GM18951 (cell line): ENCODE measurements around the gene PLXNA2.

Source experiments
- POLR2A ChIP-seq: IDR thresholded peaks from 4 replicates; pipeline ENCODE4 v1.6.1; 2011; ENCODE audit warnings: mild to moderate bottlenecking; ENCODE audit not compliant: insufficient read length, insufficient read depth; ENCODE audit errors: extremely low read depth
- in situ Hi-C: fragments of 300-500 bp; cut with MboI; formaldehyde crosslinking; loops from one replicate; pipeline ENCODE4 v1.12.0; 2022; ENCODE audit warnings: low sequenced_read_pairs, mixed read lengths, inconsistent platforms; ENCODE audit not compliant: unreplicated experiment

The PLXNA2 gene

DNA sequence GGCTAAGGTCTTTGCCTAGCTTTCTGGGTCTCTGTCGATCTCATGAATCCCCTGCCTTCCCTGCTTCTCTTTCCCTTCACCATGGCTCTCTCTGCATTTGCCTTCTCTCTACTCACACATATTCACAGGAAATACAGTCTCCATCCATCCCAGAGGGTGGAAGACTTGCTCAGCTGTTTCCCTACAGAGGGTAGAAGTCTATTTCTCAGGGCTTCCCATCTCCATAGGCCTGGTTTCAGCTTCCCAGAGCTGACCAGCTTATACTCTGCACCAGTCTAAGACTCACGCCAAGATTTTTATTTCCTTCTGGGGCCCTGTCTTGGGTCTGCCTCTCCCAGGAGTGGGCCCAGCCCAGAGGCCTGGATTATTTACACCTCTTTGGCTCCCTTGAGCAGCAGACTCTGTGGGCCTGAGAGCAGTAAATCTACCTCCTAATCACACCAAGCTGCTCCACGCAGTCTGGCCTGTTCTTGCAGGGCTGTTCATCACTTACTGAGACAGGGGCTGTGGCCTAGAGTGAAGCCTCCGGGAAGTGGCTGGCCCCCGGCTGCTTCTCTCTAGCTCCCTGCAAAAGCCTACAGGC, 102.5 kb downstream of the PLXNA2 start:
- in situ Hi-C loops, result no loop called here
- no peak for TF ChIP-seq POLR2A

DNA sequence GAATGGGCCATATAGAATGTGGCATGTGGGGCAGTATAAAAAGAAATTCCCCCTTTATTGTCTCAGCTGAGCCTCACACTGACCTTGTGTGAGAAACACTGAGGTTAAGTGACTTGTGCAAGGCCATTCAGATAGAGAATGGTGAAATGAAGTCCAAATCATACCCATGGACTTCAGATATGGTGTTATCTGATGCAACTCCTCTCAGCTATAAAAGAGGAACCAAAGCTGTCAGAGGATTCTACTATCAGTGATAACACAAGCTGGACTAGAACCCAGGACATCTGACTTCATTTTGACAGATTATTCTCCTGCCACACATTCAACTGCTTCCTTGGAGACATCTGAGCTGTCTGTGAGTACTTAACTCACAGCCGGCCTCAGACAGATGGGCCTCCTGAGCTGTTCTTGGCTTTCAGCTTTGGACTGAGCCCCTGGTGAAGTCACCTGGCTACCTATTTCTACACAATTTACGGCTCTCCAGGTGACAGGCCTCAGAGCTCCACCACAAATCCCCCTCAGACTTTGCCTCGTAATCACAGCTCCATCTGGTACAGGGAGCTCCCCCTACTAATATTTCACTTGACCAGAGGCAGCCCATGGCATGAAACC, 104.6 kb downstream of the PLXNA2 start:
- in situ Hi-C loops, result no loop called here
- TF ChIP-seq POLR2A, result no peak

DNA sequence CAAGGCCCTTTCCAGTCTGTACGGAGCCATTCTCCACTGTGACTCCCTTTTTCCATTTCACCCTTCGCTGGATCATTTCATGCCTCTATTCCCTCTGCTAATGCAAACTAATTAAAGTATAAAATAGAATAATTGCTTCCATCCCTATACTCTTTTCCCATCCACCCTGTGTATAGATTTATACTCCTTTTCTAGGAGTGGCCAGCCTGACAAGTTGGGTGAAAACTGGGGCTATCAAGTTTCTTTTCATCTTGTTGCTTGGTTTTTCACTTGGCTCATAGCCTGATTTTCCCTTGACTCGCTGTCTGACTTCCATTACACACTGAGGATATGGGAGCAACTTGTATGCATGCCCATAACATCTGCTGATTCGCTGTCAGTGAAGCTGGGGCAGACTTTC, 107.0 kb downstream of the PLXNA2 start:
- in situ Hi-C loops, result no loop called here
- TF ChIP-seq POLR2A, result no peak

DNA sequence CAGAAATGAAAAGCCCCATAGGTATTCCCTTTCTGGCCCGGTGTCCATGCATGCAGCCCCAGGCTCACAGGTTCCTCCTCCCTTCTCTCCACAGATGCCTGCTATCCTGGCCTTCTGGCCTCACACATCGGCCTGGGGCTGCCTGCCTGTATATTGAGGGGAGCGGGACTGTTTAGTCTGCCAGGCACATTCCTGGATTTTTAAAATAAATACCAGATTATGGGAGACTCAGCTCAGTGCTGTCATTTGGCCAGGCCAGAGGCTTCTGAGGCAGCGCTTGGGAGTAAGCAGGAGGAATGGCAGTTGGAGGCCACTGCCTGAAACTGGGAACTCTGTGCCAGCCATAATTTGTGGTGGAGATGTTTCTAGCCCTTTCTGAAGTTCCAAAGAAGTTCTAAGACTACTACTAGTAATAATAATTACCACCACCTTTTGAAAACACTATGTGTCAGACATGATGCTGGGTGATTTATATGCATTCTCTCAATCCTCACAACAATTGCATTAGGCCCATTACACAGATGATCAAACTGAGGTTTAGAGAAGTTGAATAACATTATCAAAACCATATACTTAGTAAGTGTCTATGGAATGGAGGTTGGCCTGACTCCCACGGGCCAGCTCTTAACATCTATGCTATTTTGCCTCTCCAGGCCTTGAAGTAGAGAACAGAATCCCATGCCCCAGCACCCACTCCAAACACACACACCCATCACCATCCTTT, 107.6 kb downstream of the PLXNA2 start:
- in situ Hi-C loops, result no loop called here
- no peak for TF ChIP-seq POLR2A

DNA sequence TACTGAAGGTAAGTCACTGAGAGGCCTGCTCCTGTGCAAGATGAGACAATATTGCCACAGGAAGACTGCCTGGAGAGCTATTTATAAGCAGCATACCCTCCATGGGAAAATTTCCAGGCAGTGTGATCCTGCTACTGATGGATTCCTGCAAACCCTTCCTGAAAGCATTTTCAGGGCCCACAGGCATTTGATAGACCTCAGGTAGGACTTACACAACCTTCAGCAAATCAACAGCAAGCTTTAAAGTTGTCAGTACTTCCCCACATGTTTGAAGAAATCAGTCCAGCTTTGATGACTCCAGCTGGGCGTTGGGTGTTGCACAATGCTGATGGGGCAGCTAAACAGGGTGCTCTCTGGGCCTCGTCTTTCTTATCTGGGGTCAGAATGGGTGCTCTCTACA, 108.8 kb downstream of the PLXNA2 start:
- no peak for TF ChIP-seq POLR2A

DNA sequence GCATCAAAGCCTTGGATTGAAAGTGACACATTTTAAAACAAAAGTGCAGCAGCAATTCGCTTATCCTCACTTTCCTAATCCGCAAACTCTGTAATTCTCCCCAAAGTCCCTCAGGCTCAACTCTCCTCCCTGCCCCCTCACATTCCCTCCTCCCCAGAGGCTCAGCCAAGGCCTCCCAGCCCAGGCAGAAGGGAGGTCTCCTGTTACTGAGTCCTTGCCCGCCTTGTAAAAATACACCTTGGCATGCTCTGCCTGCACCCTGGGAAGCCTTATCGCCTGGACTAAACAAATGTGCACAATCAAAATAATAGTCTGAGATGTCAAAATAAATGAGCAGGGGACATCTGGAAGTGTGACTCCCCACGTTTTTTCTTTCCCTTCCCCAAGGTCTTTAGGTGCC, 109.7 kb downstream of the PLXNA2 start:
- in situ Hi-C loops, result no loop called here
- no peak for TF ChIP-seq POLR2A

More for the DNA sequence above, 108.8 kb downstream of the PLXNA2 start:
- in situ Hi-C loops, result no loop called here

DNA sequence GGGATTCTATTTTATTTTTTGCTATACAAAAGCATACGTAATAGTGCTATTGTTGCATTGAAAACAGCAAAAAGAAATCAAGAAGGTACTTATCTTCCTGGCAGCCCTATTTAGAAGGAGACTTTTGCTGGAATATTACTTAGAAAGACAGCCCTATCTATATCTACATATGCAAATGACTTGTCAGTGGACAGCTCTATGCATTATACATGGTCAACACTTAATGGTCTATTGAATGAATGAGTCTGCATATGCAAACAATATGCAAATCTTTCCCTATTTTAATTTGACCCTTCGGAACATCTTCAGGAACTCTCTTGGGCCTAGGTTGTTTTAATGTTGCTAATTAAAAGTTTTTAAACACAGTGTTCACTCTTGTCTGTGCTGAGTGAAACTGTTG, 110.8 kb downstream of the PLXNA2 start:
- in situ Hi-C loops, result no loop called here
- TF ChIP-seq POLR2A, result no peak

DNA sequence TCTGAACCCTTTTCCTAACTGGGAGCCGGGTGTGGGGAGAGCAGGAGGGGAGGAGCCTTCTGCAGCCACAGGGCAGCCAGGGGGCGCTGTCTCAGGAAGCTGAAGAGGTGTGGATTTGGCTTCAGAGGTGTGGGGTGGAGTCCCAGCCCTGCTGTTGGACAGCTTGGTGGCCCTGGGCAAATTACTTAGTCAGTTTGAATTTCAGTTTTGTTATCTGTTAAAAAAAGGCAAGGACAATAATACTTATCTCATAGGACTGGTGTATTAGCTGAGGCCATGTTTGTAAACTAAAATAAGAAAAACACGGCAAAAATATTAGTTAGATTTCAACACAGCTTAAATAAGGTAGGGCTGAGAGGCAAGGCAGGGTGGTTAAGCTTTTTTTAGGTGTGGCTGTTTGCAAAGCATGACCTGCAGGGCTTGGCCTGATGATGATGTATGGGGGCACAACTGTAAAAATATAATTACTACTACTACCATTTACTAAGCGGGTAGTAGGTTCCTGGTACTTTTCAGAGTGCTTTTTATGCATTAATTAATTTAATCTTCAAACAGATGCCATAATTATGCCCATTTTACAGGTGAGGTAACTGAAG, 111.8 kb downstream of the PLXNA2 start:
- in situ Hi-C loops, result no loop called here
- TF ChIP-seq POLR2A, result no peak

DNA sequence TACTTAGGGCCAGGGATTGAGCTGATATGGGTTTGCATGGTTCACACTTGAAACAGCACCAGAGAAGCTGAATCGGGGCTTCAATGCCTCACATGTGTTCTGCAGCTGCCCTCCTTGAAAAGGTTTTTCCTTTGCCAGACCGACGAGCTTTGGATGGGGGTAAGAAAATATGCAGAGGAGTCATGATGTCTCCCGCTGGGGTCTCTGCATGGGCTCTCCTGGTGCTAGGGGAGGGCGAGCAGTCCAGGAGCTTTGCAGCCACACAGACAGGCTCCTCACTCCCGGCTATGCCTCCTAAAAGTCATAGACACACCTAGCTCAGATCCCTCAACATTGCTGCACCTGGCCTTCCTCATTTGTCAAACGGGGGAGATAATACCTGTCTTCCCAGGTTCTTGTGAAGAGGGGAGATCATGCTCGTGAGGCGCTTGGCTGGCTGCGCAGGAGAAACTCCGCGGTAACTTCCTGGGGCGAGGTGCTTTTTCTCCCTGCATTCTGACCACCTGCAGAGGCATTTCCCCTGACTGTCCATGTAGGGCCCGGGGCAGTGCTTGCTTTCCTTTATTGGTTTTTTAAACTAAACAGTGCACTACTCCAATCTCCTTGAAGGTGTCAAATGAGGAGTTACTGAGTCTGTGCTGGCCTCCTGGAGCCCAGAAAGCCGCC, 112.4 kb downstream of the PLXNA2 start:
- no peak for TF ChIP-seq POLR2A
- in situ Hi-C loops, result no loop called here

DNA sequence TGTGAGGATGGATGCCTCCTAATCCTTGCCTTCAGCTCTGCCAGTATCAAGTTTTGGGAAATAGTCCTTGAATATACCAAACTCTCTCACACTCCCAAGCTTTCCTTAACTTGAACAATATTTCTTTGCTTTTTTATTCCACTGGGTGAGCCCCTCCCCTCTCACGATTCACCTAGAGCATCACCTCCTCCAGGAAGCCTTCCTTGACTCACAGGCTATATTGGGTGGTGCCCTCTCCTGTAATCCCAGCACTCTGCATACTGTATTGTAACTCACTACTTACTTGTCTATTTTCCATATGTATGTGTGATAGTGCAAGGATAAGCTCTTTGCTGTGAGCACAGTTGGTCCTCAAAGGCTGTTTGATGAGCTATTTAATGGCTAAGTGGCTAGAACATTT, 114.7 kb downstream of the PLXNA2 start:
- in situ Hi-C loops, result no loop called here
- TF ChIP-seq POLR2A, result no peak

DNA sequence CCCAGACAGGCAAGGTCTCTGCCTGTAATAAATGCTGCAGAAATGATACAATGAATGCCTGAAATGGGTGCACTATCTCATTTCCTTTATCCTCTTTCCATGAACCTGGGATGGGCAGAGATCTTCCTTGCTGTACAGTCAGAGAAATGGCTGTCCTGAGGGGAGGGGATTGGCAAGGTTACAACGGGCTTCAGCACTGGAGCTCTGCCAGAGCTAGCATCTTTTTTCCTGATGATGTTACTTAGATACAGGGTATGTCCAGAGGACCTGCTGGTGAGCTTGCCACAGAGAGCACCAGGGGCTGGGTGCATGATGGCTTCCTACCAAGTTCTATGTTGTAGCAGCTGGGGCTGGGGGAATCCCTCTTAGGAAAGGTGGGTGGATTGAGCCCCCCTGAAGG, 115.1 kb downstream of the PLXNA2 start:
- in situ Hi-C loops, result no loop called here

DNA sequence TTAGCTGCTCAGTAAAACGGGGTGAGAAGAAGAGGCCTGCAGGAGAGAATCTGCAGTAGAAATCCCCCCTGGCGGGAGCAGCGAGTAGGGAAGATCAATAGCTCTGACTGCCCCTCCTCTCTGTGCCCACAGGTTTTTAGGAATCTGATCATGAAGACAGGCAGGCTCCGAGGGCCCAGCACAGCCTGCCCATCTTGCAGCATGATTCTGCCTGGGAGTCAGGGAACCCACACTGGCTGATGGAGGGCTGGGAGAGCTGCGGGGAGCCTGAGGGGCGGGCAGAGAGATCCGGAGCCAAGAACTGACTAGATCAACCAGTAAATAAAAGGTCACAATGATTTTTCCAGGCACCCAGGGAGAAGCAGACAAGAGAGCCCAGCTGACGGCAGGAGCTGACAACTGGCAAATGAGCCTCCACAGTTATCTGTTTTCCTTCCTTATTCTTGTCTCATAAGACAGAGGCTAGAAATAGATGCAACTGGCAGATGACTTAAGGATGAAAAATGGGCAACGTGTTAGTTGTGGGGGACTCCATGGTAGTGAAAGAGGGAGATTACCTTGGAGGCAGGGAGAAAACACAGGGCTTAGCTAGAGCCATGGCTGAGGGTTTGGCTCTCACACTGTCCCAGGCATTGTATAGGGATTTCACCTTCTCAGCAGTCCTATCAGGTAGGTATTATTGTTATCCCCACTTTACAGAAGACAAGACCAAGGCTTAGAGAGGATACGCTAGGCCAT, 116.2 kb downstream of the PLXNA2 start:
- in situ Hi-C loops, result no loop called here

More for the DNA sequence above, 115.1 kb downstream of the PLXNA2 start:
- no peak for TF ChIP-seq POLR2A

DNA sequence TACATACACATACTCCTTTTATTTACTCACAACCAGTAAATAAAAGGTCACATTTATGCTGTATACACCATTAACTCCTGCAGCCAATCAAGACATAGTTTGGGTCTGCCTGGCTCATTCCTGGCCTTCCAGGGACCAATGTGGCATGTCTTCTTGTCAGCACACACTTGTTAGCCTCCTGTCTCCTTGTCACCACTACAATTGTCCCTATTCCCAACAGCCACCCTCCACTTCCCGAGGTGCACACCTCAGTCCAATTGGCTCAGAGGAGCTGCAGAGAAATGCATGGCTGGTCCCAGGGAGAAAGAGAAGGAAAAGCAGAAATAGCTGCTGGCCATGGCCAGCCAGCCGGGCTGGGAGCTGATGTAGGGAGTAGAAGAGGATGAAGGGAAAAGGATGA, 116.9 kb downstream of the PLXNA2 start:
- in situ Hi-C loops, result no loop called here
- no peak for TF ChIP-seq POLR2A

More for the DNA sequence above, 116.2 kb downstream of the PLXNA2 start:
- no peak for TF ChIP-seq POLR2A

DNA sequence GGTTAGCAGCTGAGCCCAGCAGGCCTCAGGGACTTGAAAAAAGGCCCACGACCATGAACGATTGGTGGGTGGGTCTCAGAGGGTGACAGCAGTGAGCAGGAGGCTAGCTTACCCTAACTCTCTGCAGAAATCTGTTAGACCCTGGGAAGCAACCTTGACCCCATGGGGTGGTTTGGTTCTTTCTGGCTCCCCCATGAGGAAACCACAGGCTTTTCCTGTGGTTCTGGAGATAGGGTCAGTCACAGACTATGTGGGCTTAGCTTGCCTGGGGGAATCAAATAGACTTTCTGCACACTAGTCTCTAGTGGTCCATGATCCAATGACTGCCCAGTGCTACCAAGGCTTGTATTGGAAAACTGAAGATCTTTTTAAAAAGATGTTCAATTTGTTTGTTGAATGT, 118.1 kb downstream of the PLXNA2 start:
- TF ChIP-seq POLR2A, result no peak
- in situ Hi-C loops, result no loop called here
